Measurements from ENCODE around the gene P4HTM. TPM values are rescaled to one million over a fixed set of nuclear protein-coding genes. Genes with fewer than 3 reads are reported as not detected.

P4HTM gene
- total RNA-seq, 2 experiments from 2014 or later, result 32.7 to 32.8 TPM

DNA sequence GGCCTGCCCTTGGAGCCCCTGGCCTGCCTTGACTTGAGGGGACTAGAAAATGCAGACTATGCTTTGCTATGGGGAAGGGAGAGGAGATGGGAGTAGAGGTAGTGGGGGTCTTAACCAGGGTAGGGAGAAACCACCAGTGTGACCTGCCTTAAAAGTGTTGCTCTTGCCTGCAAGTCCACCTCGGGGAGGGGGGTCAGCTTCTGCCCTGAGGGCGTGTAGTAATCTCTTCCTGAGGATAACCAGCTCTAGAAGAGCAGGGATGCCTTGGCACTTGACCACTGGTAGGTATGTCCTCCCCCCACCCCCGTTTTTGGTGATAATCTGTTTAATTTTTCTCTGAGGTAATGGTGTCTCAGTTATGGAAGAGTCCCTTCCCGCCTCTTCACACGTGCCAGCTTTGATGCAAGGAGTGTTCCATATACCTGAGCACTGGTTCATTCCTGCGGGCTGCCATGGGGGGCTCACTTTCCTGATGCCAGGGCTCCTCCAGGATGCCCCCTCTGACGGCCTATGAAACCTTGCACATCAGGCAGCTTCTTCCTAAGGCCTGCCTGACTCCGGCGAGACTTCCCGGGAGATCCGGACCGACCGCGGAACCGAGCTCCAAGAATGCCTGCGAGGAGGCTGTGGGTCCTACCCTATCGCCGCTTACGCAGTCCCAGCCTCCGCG lies 780 bp upstream of the P4HTM start:
- ChIA-PET CTCF (interaction anchor here (0.7 to 6.5 kb wide), 16 partner anchors 12 to 460 kb away, joined by 3 to 88 read pairs (median 12); partner anchors contain the start of genes DALRD3, IMPDH2, NDUFAF3 and QRICH1), POLR2A (interaction anchor here (0.7 to 4.3 kb wide), 8 partner anchors 18 to 211 kb away, joined by 3 to 46 read pairs (median 6); partner anchors contain the start of genes ARIH2, DALRD3, IMPDH2 and NDUFAF3)
- H3K27ac Mint-ChIP-seq, result peak overlapping the region; percentile 94
- peaks cover 37% of the 10 kb centered on the region for H3K4me1 Mint-ChIP-seq (ENCODE audit: low read depth)
- DNase-seq, result no peak
- no peaks in the 10 kb centered on the region for H3K9me3 Mint-ChIP-seq
- intact Hi-C loops (cut with micrococcal nuclease), result loop anchor here (1.0 to 2.0 kb wide), 4 partner anchors 18 to 460 kb away; partner anchors contain the start of genes IMPDH2 and WDR6
- H3K27me3 Mint-ChIP-seq, result no peaks in the 10 kb centered on the region
- peak overlapping the region; percentile 95 for H3K4me3 Mint-ChIP-seq
- peaks cover 15% of the 10 kb centered on the region for H3K36me3 Mint-ChIP-seq

- peak; percentile 60 for DNase-seq
- Mint-ChIP-seq H3K4me1 (ENCODE audit: low read depth) (peaks cover 38% of the 10 kb centered on the region), H3K27ac (peak overlapping the region; percentile 93), H3K9me3 (no peaks in the 10 kb centered on the region), H3K36me3 (peaks cover 9% of the 10 kb centered on the region), H3K27me3 (no peaks in the 10 kb centered on the region), H3K4me3 (peak overlapping the region; percentile 91)
- CTCF ChIA-PET, result interaction anchor here (0.7 to 6.5 kb wide), 12 partner anchors 15 to 458 kb away, joined by 3 to 88 read pairs (median 5); partner anchors contain the start of genes DALRD3, IMPDH2, NDUFAF3 and WDR6
- POLR2A ChIA-PET, result interaction anchor here (3.2 to 4.3 kb wide), 2 partner anchors 16 to 29 kb away, joined by 26 to 46 read pairs; partner anchors contain the start of genes DALRD3, NDUFAF3 and WDR6
- intact Hi-C loops (cut with micrococcal nuclease), result no loop called here
Measured at GRCh38 chr3:48990636-48991469, 812 bp downstream of the P4HTM start.

DNA sequence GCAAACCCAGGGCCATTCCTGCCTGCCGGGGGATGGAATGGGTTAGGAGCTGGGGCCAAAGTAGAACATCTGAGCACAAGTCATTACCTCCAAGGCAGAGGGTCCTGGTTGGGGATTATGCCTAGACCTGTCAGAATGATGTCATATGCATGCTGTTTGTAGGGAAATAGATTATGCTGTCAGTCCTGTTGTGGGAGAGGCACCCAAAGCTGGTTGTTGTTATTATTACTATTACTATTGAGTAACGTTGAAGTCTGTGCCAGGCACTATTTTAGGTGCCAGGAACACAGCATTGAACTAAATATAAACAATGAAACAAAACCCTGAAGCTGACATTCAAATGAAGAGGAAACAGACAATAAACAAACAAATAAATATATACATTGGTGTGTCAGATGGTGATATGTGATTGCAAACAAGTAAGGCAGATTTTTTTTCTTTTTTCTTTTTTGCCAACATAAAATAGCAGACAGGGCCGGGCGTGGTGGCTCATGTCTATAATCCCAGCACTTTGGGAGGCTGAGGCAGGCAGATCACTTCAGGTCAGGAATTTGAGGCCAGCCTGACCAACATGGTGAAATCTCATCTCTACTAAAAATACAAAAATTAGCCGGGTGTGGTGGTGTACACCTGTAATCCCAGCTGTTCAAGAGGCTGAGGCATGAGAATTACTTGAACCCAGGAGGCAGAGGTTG lies 2.0 kb downstream of the P4HTM start:
- Mint-ChIP-seq H3K4me1 (ENCODE audit: low read depth) (peaks cover 35% of the 10 kb centered on the region), H3K4me3 (peak overlapping the region; percentile 91), H3K9me3 (no peaks in the 10 kb centered on the region), H3K36me3 (peaks cover 9% of the 10 kb centered on the region), H3K27ac (peak overlapping the region; percentile 93), H3K27me3 (no peaks in the 10 kb centered on the region)
- no peak for DNase-seq
- intact Hi-C loops (cut with micrococcal nuclease), result no loop called here
- POLR2A ChIA-PET, result interaction anchor here (3.2 to 4.3 kb wide), 2 partner anchors 15 to 28 kb away, joined by 26 to 46 read pairs; partner anchors contain the start of genes DALRD3, NDUFAF3 and WDR6
- CTCF ChIA-PET, result interaction anchor here (0.7 to 6.5 kb wide), 9 partner anchors 14 to 457 kb away, joined by 3 to 88 read pairs (median 3); partner anchors contain the start of genes NDUFAF3 and WDR6

DNA sequence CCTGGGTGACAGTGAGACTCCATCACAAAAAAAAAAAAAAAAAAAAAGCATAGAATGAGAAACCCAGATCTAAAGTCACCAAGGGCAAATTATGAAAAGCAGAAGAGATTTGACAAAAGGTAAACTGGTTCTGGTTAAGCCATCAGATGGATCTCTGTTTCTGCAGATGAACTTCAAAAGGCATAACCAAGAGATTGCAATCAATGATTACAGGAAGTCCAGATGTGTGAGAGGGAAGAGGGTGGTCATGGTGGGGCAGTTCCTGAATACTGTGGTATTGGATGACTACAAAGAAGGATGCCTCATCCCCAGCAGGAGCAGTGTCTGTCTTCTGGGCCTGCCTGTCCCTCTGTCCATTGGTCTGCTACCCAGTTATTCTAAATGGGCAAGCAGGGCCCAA lies 3.8 kb downstream of the P4HTM start:
- POLR2A ChIA-PET, result no interaction called here
- H3K36me3 Mint-ChIP-seq, result peaks cover 9% of the 10 kb centered on the region

DNA sequence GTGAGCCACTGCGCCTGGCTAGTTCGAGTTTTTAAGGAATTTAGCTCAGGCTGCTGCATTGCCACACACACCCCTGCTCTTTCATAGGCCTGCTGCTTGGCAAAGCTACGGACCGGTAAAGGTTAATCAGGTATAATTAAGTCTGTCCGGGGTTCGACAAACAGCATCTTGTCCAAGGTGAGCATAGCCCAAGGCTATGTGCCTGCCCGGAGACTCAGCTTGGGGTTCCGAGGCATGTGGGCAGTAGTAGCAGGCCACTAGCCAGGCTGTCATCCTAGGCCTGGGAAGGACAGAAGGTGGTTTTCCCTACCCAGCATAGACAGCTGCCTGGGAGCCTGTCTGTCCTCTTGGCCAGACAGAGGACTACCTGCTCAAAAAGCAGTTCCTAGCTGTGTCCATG lies 6.6 kb downstream of the P4HTM start:
- Mint-ChIP-seq H3K9me3 (no peaks in the 10 kb centered on the region), H3K27ac (no peak overlapping the region), H3K36me3 (peaks cover 4% of the 10 kb centered on the region), H3K4me1 (ENCODE audit: low read depth) (peaks cover 13% of the 10 kb centered on the region), H3K4me3 (no peak overlapping the region), H3K27me3 (no peaks in the 10 kb centered on the region)
- CTCF ChIA-PET, result interaction anchor here (0.7 to 1.4 kb wide), 4 partner anchors 9 to 25 kb away, joined by 3 to 7 read pairs (median 4); partner anchors contain the start of genes NDUFAF3 and WDR6
- intact Hi-C loops (cut with micrococcal nuclease), result no loop called here
- DNase-seq, result no peak
- POLR2A ChIA-PET, result no interaction called here

More for the DNA sequence above, 3.8 kb downstream of the P4HTM start:
- H3K9me3 Mint-ChIP-seq, result no peaks in the 10 kb centered on the region
- H3K4me1 Mint-ChIP-seq (ENCODE audit: low read depth), result peaks cover 28% of the 10 kb centered on the region
- peak overlapping the region; percentile 45 for H3K27ac Mint-ChIP-seq
- H3K27me3 Mint-ChIP-seq, result no peaks in the 10 kb centered on the region
- CTCF ChIA-PET, result no interaction called here
- intact Hi-C loops (cut with micrococcal nuclease), result no loop called here
- no peak for DNase-seq
- H3K4me3 Mint-ChIP-seq, result no peak overlapping the region

GRCh38 chr3:48997102-48997635 lies 7.1 kb downstream of the P4HTM start:
- intact Hi-C loops (cut with micrococcal nuclease), result no loop called here
- Mint-ChIP-seq H3K27ac (no peak overlapping the region), H3K4me3 (no peak overlapping the region), H3K27me3 (no peaks in the 10 kb centered on the region), H3K36me3 (peaks cover 2% of the 10 kb centered on the region), H3K4me1 (ENCODE audit: low read depth) (peaks cover 8% of the 10 kb centered on the region), H3K9me3 (no peaks in the 10 kb centered on the region)
- CTCF ChIA-PET, result interaction anchor here (0.7 to 1.4 kb wide), 3 partner anchors 9 to 25 kb away, joined by 3 read pairs; partner anchors contain the start of genes NDUFAF3 and WDR6
- no peak for DNase-seq
- POLR2A ChIA-PET, result no interaction called here

DNA sequence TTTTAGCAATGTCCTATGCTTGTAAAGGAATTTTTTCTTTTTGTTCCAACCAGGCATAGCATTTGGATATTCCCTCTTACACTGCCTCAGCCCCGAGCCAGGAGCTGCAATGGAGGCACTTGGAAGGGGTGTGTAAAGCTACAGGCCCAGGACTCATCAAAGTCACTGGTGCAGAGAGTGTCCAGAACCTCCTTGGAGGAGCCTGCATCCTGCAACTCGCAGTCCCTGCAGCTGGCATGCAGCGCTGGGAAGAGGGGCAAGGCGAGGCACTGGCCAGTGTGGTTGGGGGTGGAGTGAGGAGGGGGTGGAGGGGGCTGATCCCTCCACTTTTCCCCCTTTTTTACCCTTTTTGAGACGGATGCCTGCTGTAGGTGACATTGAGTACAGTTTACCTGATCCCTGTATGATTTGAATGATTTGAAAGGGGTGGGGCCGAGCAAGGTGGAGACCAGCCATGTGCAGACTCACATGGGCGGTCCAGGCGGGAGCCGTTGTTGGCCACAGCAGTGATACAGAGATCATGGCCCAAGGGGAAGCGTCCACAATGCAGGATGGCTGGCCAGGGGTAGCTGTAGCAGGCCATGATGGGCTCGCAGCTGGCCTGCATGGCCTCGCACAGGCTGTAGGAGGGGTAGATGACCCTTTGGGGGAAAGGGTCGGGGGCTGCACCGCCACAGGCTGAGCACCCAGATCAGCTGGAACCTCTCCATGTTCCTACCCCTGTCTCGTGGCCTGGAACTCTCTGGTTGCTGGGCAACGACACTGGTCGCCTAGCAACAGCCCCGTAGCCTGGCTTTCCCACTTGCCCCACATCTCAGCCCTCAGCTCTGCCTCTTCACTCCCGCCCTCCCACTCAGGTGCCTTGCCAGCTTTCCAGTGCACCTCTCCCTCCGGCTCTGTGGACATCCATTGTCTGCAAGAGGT lies 7.9 kb downstream of the P4HTM start:
- ChIA-PET POLR2A (no interaction called here), CTCF (interaction anchor here (1.0 kb wide), 1 partner anchor 10 kb away, joined by 3 read pairs; no protein-coding TSS in a partner anchor)
- Mint-ChIP-seq H3K27me3 (no peaks in the 10 kb centered on the region), H3K4me3 (no peak overlapping the region), H3K36me3 (peaks cover 2% of the 10 kb centered on the region), H3K9me3 (no peaks in the 10 kb centered on the region), H3K27ac (no peak overlapping the region), H3K4me1 (ENCODE audit: low read depth) (peaks cover 8% of the 10 kb centered on the region)
- no peak for DNase-seq
- intact Hi-C loops (cut with micrococcal nuclease), result no loop called here

DNA sequence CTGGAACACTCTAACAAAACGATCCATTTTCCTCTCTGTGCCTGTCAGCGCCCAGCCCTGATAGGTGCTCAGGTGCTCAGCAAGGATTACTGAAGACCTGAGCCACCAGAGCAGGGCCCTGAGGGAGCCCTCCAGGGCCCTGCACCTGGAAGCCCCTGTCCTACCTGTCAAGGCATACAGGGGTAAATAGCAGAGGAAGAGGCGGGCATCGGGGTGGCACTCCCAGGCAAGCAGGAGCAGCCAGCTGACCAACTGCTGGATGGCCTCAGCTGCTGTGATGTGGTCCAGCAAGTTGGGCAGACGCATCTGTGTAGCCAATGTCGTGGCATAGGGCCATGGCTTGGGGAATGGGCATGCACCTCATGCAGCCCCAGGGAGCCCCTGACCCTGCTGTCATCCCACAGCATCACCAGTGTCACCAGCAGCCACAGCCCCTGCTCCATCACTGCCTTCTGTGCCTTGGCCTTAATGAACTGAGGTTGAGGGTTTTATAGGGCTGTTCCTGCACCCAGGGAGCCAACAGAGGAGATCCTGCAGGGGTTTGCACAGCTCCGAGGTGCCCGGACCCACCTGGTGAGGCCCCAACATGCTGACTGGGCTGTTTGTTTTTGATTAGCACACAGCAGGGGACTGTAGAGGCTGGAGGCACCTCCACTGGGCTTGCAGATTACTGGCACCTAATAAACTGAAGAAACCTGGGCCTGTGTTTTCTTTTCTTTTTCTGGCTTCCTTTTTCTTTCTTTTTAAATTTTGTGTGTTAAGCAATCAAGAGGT lies 9.2 kb downstream of the P4HTM start:
- intact Hi-C loops (cut with micrococcal nuclease), result no loop called here
- Mint-ChIP-seq H3K27ac (no peak overlapping the region), H3K4me1 (ENCODE audit: low read depth) (peaks cover 3% of the 10 kb centered on the region), H3K36me3 (peaks cover 2% of the 10 kb centered on the region), H3K4me3 (no peak overlapping the region), H3K9me3 (no peaks in the 10 kb centered on the region), H3K27me3 (no peaks in the 10 kb centered on the region)
- ChIA-PET CTCF (interaction anchor here (1.6 kb wide), 1 partner anchor 11 kb away, joined by 3 read pairs; no protein-coding TSS in a partner anchor), POLR2A (no interaction called here)
- DNase-seq, result no peak

DNA sequence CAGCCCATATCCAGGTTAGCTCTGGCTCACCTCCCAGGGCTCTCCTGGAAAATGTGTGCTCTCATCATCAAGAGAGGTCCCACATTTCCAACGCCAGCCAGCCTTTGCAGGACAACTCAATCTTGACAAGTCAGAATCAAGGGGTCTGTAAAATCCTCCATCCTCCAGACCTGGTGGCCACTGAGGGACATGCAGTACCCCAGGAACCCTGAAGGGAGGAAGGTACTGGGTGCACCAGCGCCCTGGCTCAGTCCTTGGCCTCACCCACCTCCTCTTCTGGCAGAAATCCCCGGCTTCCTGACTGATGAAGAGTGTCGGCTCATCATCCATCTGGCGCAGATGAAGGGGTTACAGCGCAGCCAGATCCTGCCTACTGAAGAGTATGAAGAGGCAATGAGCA lies 11.1 kb downstream of the P4HTM start:
- intact Hi-C loops (cut with micrococcal nuclease), result no loop called here

More for the DNA sequence above, 11.1 kb downstream of the P4HTM start:
- Mint-ChIP-seq H3K9me3 (no peaks in the 10 kb centered on the region), H3K27ac (no peak overlapping the region), H3K36me3 (no peaks in the 10 kb centered on the region), H3K4me1 (ENCODE audit: low read depth) (no peaks in the 10 kb centered on the region), H3K27me3 (no peaks in the 10 kb centered on the region), H3K4me3 (no peak overlapping the region)
- no peak for DNase-seq
- ChIA-PET POLR2A (no interaction called here), CTCF (interaction anchor here (0.7 to 1.6 kb wide), 2 partner anchors 12 to 13 kb away, joined by 3 read pairs; no protein-coding TSS in a partner anchor)
